Measurements from ENCODE around the gene GBP2.

GBP2 gene

GRCh38 chr1:89068291-89068690 lies 57.6 kb downstream of the GBP2 start:
- no peak for TF ChIP-seq CTCF (IDR thresholded peaks at IDR 0.05; ENCODE audit: control insufficient read depth, extremely low read depth, insufficient read depth)
- no peak for DNase-seq (ENCODE audit: low read depth)
- H3K4me3 ChIP-seq (ENCODE audit: low read depth, low read length): no peak overlapping the region

DNA sequence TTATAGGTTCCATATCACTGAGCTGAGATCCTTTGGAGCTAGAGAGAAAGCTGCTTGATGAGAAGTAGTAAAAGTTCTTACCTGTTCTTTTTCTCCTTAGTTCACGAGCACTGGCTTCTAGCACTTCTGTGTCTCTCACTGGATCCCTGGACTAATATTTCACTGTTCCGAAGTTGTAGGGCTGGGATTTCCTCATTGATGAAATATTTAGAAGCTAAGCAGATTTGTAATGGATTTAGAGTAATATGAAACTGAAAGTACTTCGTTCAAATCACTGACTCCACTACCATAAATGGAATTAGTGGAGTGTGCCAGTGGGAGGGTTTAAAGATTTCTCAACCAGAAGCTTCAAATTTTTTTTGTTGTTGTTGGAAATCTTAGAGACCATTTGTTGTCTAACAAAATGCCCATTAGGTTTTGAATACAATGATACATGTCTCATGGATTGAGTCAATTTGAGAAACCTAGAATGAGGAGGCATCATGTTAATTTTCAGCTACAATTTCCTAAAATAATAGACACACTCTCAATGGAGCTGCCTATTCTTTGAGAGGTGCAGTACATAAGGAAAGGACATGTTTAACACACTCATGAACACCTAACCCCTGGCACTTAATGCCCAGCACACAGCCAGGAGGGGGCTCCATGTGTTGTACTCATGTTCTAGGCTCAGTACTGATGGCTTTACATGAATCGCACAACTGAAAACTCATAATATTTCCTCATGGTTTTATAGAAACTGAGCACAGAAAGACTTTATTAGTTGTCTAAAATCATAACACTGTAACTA lies 60.6 kb downstream of the GBP2 start, which contains the start of gene GBP1:
Gene GBP1 (minus strand): TSS at position 130 of the 790 bp plus-strand sequence. CDS start 1,974 bp downstream, outside the sequence.
- H3K4me3 ChIP-seq (ENCODE audit: low read depth, low read length): no peak within 1 kb of the TSS
- TF ChIP-seq CTCF (IDR thresholded peaks at IDR 0.05; ENCODE audit: control insufficient read depth, extremely low read depth, insufficient read depth): no peak
- no peak for DNase-seq (ENCODE audit: low read depth)

- no peak for DNase-seq (ENCODE audit: low read depth)
- no peak overlapping the region for H3K4me3 ChIP-seq (ENCODE audit: low read depth, low read length)
- no peak for TF ChIP-seq CTCF (IDR thresholded peaks at IDR 0.05; ENCODE audit: control insufficient read depth, extremely low read depth, insufficient read depth)
Measured at GRCh38 chr1:89064632-89065031, 61.3 kb downstream of the GBP2 start.

- TF ChIP-seq CTCF (IDR thresholded peaks at IDR 0.05; ENCODE audit: control insufficient read depth, extremely low read depth, insufficient read depth): no peak
- H3K4me3 ChIP-seq (ENCODE audit: low read depth, low read length): no peak overlapping the region
- no peak for DNase-seq (ENCODE audit: low read depth)
Measured at GRCh38 chr1:89063094-89063493, 62.8 kb downstream of the GBP2 start.

- TF ChIP-seq CTCF (IDR thresholded peaks at IDR 0.05; ENCODE audit: control insufficient read depth, extremely low read depth, insufficient read depth): no peak
- no peak overlapping the region for H3K4me3 ChIP-seq (ENCODE audit: low read depth, low read length)
- DNase-seq (ENCODE audit: low read depth): no peak
Measured at GRCh38 chr1:89060091-89060490, 65.8 kb downstream of the GBP2 start.
